Spinal cord (tissue), 10 donors: Measurements from ENCODE around the gene TMEM59L. TPM values are rescaled to one million over a fixed set of nuclear protein-coding genes. Genes with fewer than 3 reads are reported as not detected.
"Not testable (repeated sequence)": the region's sequence is repeated elsewhere in the genome, so short reads cannot be mapped to it uniquely, and the experiment has no call there.

Experiments used
- DNase-seq, 6 donors: peaks; one replicate each; pipeline versions ENCODE4 v3.0.0 to v3.0.0-alpha.2; 2013 to 2015; ENCODE audit warnings: low spot score in 6 of 6, low read depth in 4 of 6
- H3K27ac ChIP-seq: one replicate; pipeline ENCODE4 v1.5.1; 2013; ENCODE audit warnings: low read depth, low read length, control low read depth
- H3K27me3 ChIP-seq: one replicate; pipeline ENCODE4 v1.6.1; 2013; ENCODE audit warnings: low read length; ENCODE audit not compliant: control insufficient read depth, insufficient read depth
- H3K36me3 ChIP-seq: one replicate; pipeline ENCODE4 v1.6.1; 2013; ENCODE audit warnings: low read length; ENCODE audit not compliant: control insufficient read depth, insufficient read depth
- H3K4me1 ChIP-seq: one replicate; pipeline ENCODE4 v1.6.1; 2013; ENCODE audit warnings: low read length; ENCODE audit not compliant: control insufficient read depth, insufficient read depth
- H3K4me3 ChIP-seq: one replicate; pipeline ENCODE4 v1.5.1; 2013; ENCODE audit warnings: low read depth, low read length, control low read depth
- H3K9me3 ChIP-seq: one replicate; pipeline ENCODE4 v1.6.1; 2013; ENCODE audit warnings: low read length; ENCODE audit not compliant: control insufficient read depth, insufficient read depth
- WGBS: methylation state at CpG from one replicate; pipeline ENCODE4 v1.1.5; 2013; ENCODE audit warnings: missing lambda C conversion rate; ENCODE audit not compliant: insufficient coverage; 5-methylcytosine and 5-hydroxymethylcytosine counted together
- polyA plus RNA-seq, 2 donors: library from polyadenylated mRNA; unstranded; fragments of 120-200 nt; gene quantifications; one replicate each; pipeline ENCODE4 v1.2.1, GENCODE V29; 2013; ENCODE audit not compliant: insufficient read length in 2 of 2
- total RNA-seq, 2 donors: library from RNA; depleted of rRNA in 1 of 2; stranded (reverse); fragments of 120-200 nt in 1 of 2; fragments of >200 nt in 1 of 2; gene quantifications; one replicate each; pipeline versions ENCODE4 v1.2.3 to v1.2.4, GENCODE V29; 2013 to 2014
- donor health status: healthy.

Gene TMEM59L
- total and polyA plus RNA-seq, 4 donors, result 21.4 to 353 (median 186) TPM

DNA sequence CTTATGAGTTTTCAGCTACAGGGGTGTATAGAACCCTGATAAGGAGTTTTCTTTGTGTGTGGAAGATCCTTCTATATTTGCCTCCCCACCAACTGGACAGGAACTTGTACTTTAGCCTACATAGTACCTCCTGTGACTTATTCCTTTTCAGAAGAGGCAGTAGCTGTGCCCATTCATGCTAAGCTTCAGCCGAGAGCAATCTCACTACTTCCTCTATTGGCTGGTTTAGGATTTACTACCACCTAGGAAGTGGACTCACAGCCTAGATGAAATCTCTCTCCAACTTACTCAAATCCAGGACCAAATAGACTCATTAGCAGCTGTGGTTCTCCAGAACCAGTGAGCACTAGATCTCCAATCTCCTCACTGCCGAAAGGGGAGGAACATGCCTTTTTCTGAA is 26.4 kb upstream of the TMEM59L start:
- Histone ChIP-seq H3K4me1 (peaks cover 34% of the 10 kb centered on the region), H3K27me3 (no peaks in the 10 kb centered on the region), H3K4me3 (no peak overlapping the region), H3K9me3 (no peaks in the 10 kb centered on the region), H3K27ac (no peak overlapping the region), H3K36me3 (peaks cover 5% of the 10 kb centered on the region)
- 20% methylated on average over 1 of the region's 2 CpGs for WGBS
- DNase-seq, result no peak

DNA sequence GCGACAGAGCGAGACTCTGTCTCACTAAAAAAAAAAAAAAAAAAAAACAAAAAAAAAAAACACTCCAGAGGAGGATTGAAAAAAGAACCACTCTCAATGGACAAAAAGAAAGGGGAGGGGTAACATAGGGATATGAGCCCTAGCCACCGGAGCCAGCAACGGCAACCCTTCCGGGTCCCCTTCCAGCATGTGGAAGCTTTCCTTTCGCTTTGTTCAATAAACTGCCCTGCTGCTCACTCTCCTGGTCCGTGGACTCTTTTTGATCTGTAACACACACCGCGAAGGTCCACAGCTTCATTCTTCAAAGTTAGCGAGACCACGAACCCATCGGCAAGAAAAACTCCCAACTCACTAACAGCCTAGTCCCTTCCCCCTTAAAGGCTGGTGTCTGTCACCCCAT is 25.1 kb upstream of the TMEM59L start:
- 86% methylated on average over 10 of the region's 12 CpGs for WGBS
- Histone ChIP-seq H3K27me3 (no peaks in the 10 kb centered on the region), H3K27ac (no peak overlapping the region), H3K4me3 (no peak overlapping the region), H3K4me1 (peaks cover 40% of the 10 kb centered on the region), H3K9me3 (no peaks in the 10 kb centered on the region), H3K36me3 (peaks cover 14% of the 10 kb centered on the region)
- no peak for DNase-seq

DNA sequence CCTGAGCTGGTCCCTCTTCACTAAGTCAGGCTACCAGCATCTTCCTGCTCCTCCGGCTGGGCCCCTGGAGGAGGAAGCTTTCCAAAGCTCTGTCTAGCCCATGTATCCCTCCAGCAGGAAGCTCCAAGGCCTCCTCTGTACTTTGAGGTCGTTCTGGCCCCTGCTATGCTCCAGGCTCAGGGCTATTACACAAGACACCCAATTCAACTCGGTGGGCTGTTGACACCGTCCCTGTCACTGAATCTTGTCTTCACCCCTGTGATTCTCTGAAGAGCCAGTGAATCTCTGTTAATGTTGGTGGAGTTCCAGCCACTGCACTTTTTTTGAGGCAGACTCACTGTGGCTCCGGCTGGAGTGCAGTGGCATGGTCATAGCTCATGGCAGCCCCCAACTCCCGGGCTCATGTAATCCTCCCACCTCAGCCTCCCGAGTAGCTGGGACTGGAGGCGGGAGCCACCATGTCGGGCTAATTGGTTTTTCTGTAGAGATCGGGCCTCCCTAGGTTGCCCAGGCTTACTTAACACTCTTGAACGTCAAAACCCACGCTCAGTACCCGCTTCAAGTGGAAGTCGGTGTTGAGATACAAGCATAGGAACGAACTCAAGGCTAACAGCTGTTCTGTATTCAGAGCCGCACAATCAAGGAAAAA is 24.6 kb upstream of the TMEM59L start:
- Histone ChIP-seq H3K27ac (peak overlapping the region; percentile 88), H3K4me3 (peak overlapping the region; percentile 75), H3K27me3 (no peaks in the 10 kb centered on the region), H3K36me3 (peaks cover 14% of the 10 kb centered on the region), H3K9me3 (no peaks in the 10 kb centered on the region), H3K4me1 (peaks cover 41% of the 10 kb centered on the region)
- 24% methylated on average over 13 of the region's 16 CpGs for WGBS
- DNase-seq, result no peak

DNA sequence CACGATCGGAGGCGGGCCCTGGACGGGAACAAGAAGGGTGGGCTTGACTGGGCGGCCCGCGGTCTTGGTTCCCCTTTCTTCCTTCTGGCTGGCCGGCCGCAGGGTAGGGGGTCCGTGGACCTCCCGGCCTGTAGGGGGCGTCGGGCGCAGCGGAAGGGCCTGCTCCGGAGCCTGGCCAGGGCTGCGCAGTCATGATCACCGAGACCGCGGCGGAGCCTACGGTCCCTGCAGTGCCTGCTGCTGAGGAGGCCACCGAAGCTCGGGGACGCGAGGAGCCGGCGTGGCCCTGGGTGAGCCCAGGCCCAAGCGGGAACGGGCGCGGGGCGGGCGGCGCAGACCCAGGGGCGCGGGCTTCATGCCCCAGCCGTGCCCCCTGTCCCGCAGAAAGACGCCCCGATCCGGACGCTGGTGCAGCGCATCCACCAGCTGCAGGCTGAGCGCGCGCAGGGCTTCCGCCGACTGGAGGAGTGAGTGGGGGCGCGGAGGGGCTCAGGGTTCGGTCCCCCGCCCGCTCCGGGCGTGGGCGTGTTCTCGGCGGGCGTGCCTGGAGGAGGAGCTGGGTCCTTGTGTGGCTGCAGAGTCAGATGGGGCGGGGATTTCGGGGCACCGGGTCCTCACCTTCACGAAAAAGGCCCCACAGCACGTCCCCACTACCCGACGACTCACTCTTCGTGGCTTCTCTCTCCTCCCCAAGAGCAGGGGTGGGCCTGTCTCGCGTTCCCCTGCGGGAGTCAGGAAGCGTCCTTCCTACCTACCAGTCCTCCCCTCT is 23.9 kb upstream of the TMEM59L start, which contains the start of gene REX1BD:
TSS of gene REX1BD (plus strand) at position 188 of the 769 bp plus-strand sequence. CDS start at position 192, 4 bp downstream.
- WGBS, result under 1% methylated on average over 72 of the region's 72 CpGs
- peak in 5 of 6 donors; percentile 75 to 95 (median 81) for DNase-seq
- Histone ChIP-seq H3K36me3 (peaks cover 18% of the 10 kb centered on the region), H3K9me3 (no peaks in the 10 kb centered on the region), H3K4me1 (peaks cover 48% of the 10 kb centered on the region), H3K27ac (peak within 1 kb of the TSS; percentile 88), H3K4me3 (peak within 1 kb of the TSS; percentile 75), H3K27me3 (no peaks in the 10 kb centered on the region)

DNA sequence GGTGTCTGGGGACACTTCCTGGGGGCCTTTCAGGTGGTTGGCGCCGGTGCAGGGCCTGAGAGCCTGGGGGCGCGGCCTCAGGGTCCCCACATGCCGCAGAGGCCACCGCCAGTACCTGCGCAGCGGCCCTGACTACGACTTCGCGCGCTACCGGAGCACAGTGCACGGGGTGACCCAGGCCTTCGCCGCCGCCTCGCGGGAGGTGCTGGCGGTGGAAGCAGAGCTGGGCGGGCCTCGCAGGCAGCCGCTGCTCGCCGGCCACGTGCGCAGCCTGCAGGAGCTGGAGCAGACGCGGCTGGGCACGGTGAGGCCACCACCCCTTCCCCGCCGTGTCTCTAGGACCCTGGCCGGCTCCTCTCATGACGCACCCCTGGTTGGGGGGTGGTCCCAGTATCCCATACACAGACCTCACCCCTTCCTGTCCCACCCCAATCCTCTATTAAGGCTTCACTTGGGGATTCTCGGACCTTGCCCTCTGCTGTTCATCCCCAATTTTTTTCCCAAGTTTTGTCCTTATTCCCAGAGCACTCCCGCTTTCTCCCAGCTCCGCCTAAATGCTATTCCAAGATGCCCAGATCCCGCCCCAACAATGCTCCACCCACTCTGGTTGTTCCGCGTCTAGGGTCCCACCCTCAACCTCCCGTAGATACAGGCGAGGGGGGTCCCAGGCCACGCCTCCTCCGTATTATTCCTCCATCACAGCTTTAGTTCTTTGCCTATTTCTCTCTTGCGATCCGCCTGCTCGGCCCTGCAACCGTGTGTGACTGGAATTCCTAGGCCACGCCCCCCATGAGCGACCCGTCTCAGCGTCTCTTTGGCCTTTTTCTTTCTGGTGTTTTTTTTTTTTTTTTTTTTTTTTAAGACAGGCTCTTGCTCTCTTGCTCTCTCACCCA is 23.0 kb upstream of the TMEM59L start:
- no peaks in the 10 kb centered on the region for H3K9me3 ChIP-seq
- H3K4me1 ChIP-seq, result peaks cover 55% of the 10 kb centered on the region
- peaks cover 18% of the 10 kb centered on the region for H3K36me3 ChIP-seq
- H3K4me3 ChIP-seq, result peak overlapping the region; percentile 75
- no peaks in the 10 kb centered on the region for H3K27me3 ChIP-seq
- DNase-seq, result peak in 3 of 6 donors; percentile 60 to 96 (median 94)
- WGBS, result 2% methylated on average over 48 of the region's 52 CpGs
- H3K27ac ChIP-seq, result peak overlapping the region; percentile 88

DNA sequence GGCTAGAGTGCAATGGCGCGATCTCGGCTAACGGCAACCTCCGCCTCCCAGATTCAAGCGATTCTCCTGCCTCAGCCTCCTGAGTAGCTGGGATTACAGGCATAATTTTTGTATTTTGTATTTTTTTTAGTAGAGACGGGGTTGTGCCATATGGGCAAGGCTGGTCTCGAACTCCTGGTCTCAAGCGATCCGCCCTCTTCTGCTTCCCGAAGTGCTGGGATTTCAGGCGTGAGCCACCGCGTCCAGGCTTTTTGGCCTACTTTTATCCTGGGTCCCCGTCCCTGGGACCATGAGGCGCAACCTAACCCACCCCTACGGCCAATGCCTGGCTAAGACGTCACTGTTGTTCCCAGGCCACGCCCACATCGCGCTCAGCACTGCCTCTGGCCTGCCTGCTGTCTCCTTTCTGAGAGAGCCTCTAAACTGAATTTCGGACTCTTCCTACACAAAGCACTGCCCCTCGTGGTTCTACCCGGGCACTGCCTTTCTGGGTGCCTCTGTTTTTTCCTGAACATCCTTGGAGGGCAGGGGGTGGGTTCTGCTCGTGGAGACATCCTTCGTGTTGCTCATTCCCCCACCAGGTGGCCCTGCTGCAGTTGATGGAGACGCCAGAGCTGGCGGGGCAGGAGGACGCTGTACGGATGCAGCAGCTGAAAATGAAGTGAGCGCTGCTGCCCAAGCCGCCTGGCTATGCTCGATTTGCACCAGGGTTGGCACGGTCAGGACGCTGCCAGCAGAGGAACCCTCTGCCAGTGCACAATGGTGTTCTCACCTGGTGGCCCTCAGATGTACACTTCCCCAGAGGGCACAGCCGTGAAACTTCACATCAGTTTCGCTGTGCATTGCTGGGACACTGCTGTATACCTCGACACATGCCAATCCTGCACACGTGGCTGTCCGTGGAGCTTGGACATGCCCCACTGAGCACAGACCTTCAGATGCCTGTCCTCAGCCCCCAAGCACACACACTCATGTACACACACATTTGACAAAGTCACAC is 22.1 kb upstream of the TMEM59L start:
- Histone ChIP-seq H3K4me1 (peaks cover 65% of the 10 kb centered on the region), H3K27ac (peak overlapping the region; percentile 88), H3K4me3 (peak overlapping the region; percentile 75), H3K36me3 (peaks cover 18% of the 10 kb centered on the region), H3K9me3 (no peaks in the 10 kb centered on the region), H3K27me3 (peaks cover 2% of the 10 kb centered on the region)
- DNase-seq, result peak in 5 of 6 donors; percentile 84 to 99 (median 91)
- 27% methylated on average over 35 of the region's 40 CpGs for WGBS

DNA sequence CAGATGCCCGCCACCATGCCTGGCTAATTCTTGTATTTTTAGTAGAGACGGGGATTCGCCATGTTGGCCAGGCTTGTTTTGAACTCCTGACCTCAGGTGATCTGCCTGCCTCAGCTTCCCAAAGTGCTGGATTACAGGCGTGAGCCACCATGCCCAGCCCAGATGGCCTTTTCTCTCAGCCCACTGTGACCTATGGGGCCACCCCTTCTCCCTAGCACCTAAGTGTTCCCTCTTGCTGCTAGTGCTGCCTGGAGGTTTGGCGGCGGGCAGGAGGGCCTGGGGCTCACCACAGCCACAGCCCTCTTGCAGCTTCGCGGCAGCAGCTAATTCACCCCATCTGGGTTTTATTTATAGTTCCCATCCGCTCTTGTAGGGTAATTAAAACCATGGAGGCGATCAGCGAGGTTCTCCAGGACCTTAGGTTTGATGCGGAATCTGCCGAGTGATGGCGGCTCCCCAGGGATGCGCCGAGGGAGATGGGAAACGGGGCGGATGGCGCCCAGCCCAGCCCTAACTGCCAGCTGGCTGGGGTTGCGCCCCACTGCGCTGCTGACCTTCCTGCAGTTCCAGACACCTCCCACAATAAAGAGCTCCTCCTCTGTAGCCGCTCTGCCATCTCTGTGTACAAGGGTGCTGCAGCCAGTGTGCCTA is 20.8 kb upstream of the TMEM59L start:
- Histone ChIP-seq H3K36me3 (peaks cover 18% of the 10 kb centered on the region), H3K27ac (no peak overlapping the region), H3K4me3 (no peak overlapping the region), H3K4me1 (peaks cover 66% of the 10 kb centered on the region), H3K9me3 (no peaks in the 10 kb centered on the region), H3K27me3 (peaks cover 7% of the 10 kb centered on the region)
- 69% methylated on average over 11 of the region's 22 CpGs for WGBS
- DNase-seq, result no peak

DNA sequence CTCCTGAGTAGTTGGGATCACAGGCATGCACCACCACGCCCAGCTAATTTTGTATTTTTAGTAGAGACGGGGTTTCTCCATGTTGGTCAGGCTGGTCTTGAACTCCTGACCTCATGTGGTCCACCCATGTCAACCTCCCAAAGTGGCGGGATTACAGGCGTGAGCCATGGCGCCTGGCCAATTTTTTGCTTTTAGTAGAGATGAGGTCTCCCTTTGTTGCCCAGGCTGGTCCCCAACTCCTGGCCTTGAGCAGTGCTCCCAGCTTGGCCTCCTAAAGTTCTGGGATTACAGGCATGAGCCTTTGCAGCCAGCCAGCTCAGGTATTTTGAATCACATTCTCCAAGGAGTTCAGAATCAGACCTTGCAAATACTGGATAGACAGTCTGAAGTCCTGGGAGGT is 19.9 kb upstream of the TMEM59L start:
- H3K27me3 ChIP-seq, result peaks cover 13% of the 10 kb centered on the region
- not testable (repeated sequence) for H3K4me3 ChIP-seq, DNase-seq, H3K27ac ChIP-seq, H3K9me3 ChIP-seq
- H3K36me3 ChIP-seq, result peaks cover 18% of the 10 kb centered on the region
- peaks cover 65% of the 10 kb centered on the region for H3K4me1 ChIP-seq
- 71% methylated on average over 3 of the region's 5 CpGs for WGBS
